Body of pancreas (tissue), 4 donors: ENCODE results near the gene UBE2M.

Source experiments
- POLR2A ChIP-seq, 3 donors: fragments of 450-650 bp; IDR thresholded peaks; one replicate each; pipeline ENCODE4 v1.6.1; 2016; ENCODE audit warnings: antibody characterized with exemption in 3 of 3, mild to moderate bottlenecking in 2 of 3
- TF ChIP-seq, protein P1 (sequence below), 7 experiments: fragments of 450-650 bp in 4 of 7; fragments of 200-600 bp in 3 of 7; sonication (generic) in 3 of 7; IDR thresholded peaks; one replicate each; pipeline ENCODE4 v1.5.1; 2016 to 2019; ENCODE audit warnings: antibody characterized with exemption in 7 of 7

DNA sequence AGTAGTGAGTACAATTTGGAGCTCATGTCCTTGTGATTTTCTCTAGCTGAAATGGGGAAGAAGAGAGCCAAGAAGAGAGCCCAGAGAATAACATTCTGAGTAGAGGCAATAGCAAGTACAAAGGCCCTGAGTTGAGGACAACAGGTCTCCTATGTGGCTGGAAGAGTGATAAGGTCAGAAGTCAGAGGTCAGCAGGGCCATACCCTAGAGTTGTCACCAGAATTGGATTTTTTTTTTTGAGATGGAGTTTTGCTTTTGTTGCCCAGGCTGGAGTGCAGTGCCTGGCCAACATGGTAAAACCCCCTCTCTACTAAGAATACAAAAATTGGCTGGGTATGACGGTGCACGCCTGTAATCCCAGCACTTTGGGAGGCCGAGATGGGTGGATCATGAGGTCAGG lies 22.6 kb downstream of the UBE2M start:
- TF ChIP-seq POLR2A (IDR thresholded peaks at IDR 0.05): no peak
- TF ChIP-seq, protein P1, sequence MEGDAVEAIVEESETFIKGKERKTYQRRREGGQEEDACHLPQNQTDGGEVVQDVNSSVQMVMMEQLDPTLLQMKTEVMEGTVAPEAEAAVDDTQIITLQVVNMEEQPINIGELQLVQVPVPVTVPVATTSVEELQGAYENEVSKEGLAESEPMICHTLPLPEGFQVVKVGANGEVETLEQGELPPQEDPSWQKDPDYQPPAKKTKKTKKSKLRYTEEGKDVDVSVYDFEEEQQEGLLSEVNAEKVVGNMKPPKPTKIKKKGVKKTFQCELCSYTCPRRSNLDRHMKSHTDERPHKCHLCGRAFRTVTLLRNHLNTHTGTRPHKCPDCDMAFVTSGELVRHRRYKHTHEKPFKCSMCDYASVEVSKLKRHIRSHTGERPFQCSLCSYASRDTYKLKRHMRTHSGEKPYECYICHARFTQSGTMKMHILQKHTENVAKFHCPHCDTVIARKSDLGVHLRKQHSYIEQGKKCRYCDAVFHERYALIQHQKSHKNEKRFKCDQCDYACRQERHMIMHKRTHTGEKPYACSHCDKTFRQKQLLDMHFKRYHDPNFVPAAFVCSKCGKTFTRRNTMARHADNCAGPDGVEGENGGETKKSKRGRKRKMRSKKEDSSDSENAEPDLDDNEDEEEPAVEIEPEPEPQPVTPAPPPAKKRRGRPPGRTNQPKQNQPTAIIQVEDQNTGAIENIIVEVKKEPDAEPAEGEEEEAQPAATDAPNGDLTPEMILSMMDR (IDR thresholded peaks at IDR 0.05): no peak
